Lung microvascular endothelial cell (primary cell): ENCODE results near the gene PPM1J. TPM values are rescaled to one million over a fixed set of nuclear protein-coding genes. Genes with fewer than 3 reads are reported as not detected.

ENCODE experiments used
- total RNA-seq: library from RNA; depleted of rRNA; stranded (reverse); fragments of >200 nt; gene quantifications from 2 replicates; pipeline ENCODE4 v1.2.1, GENCODE V29; 2014

PPM1J gene
- total RNA-seq, 1 donor from 2014 or later = 0.79 TPM

Other genes with a start within 250 kb of the PPM1J start
- 0.44 and 0.79 TPM in 2 replicates for gene WNT2B, start 206.4 kb downstream of the PPM1J start, total RNA-seq
- 9.2 and 17.3 TPM in 2 replicates for gene ST7L, start 96.2 kb downstream of the PPM1J start, total RNA-seq
- gene CAPZA1, start 95.5 kb downstream of the PPM1J start, total RNA-seq = 154 and 166 TPM in 2 replicates
- gene MOV10, start 40.7 kb downstream of the PPM1J start, total RNA-seq = 35.5 and 39.5 TPM in 2 replicates
- 538 and 654 TPM in 2 replicates for gene RHOC, start 8.2 kb downstream of the PPM1J start, total RNA-seq
- 50.8 and 114 TPM in 2 replicates for gene SLC16A1, start 240.9 kb upstream of the PPM1J start, total RNA-seq